Measurements from ENCODE around the gene FAF1.

GRCh38 chr1:50820545-50820944 is 139.5 kb downstream of the FAF1 start:
- no peak for TF ChIP-seq POLR2A (IDR thresholded peaks at IDR 0.05; ENCODE audit: extremely low read depth, insufficient read length)
- no peak for TF ChIP-seq CTCF (IDR thresholded peaks at IDR 0.05; ENCODE audit: low read depth, low read length)
- TF ChIP-seq MYC (IDR thresholded peaks at IDR 0.05; ENCODE audit: low read depth, low read length), result no peak
